C4-2B (cell line): ENCODE results near the gene ZNF277.

ENCODE experiments used
- CTCF ChIP-seq: fragments of 450-650 bp; conservative IDR thresholded peaks from 2 replicates; pipeline ENCODE4 v1.5.1; 2017; ENCODE audit warnings: mild to moderate bottlenecking
- ZFX ChIP-seq: fragments of 450-650 bp; IDR thresholded peaks from 2 replicates; pipeline ENCODE4 v1.6.1; 2017

DNA sequence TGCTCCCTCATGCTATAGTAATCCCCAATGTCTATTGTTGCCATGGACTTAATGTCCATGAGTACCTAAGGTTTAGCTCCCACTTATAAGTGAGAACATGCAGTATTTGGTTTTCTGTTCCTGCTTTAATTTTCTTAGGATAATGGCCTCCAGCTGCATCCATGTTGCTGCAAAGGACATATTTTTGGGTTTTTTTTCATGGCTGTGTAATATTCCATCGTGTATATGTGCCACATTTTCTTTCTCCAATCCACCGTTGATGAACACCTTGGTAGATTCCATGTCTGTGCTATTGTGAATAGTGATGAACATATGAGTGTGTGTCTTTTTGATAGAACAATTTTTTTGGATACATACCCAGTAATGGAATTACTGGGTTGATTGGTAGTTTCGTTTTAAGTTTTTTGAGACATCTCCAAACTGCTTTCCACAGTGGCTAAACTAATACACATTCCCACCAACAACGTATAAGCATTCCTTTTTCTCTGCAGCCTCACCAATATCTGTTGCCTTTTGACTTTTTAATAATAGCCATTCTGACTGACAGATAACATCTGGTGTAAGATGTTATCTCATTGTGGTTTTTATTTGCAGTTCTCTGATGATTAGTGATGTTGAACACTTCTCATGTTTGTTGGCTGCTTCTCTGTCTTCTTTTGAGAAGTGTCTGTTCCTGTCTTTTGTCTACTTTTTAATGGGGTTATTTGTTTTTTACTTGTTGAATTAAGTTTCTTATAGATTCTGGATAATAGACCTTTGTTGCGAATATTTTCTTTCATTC lies 175.0 kb downstream of the ZNF277 start:
- TF ChIP-seq CTCF: no peak
- TF ChIP-seq ZFX: no peak
